A172 (cell line): ENCODE measurements around the gene ARHGDIG. TPM values are rescaled to one million over a fixed set of nuclear protein-coding genes. Genes with fewer than 3 reads are reported as not detected.
"Not testable (repeated sequence)": the region's sequence is repeated elsewhere in the genome, so short reads cannot be mapped to it uniquely, and the experiment has no call there.

Experiments
- DNase-seq: peaks from one replicate; pipeline ENCODE4 v3.0.0-alpha.2; 2015; ENCODE audit warnings: low spot score
- total RNA-seq: library from RNA; depleted of rRNA; stranded (reverse); fragments of >200 nt; shearing (Covaris generic); gene quantifications from 2 replicates; pipeline ENCODE4 v1.2.3, GENCODE V29; 2014; rRNA removed

The ARHGDIG gene
- total RNA-seq = 1.1 and 4.0 TPM in 2 replicates

DNA sequence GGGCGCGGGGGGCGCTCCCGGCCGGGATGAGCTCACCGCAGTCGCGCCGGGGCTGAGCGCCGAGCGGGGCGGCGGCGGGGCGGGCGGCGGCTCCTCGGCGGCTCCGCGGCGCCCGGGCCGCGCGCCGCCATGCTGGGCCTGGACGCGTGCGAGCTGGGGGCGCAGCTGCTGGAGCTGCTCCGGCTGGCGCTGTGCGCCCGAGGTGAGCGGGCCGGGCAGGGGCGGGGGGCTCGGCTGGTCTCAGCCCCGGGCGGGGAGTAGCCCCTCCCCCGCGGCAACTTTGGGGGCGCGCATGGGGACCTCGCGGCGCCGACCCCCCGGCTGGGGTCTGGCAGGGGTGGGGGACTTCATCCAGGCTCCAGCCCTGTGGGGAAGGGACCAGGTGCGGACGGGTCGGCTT is at the start of gene ARHGDIG:
TSS of gene ARHGDIG (plus strand) at position 40 of the 400 bp plus-strand sequence. CDS start at position 130, 90 bp downstream.
- no peak for DNase-seq

- no peak for DNase-seq
Observed at GRCh38 chr16:230949-231348, 49.4 kb upstream of the ARHGDIG start.

- peak; percentile 87 for DNase-seq
Observed at GRCh38 chr16:234468-235305, 45.7 kb upstream of the ARHGDIG start, which contains the start of gene FAM234A. Gene FAM234A (plus strand): TSS chr16:234821. CDS start chr16:254414, 19,593 bp downstream.

DNA sequence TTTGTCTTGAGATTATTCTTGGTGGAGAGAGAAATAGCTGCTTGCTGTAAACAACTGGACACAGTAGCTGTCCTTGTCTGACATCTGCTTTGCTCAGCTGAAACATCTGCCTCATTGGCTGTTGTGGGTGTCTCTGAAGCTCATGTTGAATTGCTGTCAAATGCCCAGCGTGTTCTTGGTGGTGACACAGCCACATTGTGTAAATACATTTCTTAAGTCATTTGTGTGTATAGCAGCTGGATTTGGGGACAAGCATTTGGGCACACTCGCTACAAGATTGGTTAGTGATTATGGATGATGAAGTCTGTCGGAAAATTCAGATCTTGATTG is 40.5 kb upstream of the ARHGDIG start:
- DNase-seq = no peak

GRCh38 chr16:240559-240958 is 39.8 kb upstream of the ARHGDIG start:
- DNase-seq = no peak

DNA sequence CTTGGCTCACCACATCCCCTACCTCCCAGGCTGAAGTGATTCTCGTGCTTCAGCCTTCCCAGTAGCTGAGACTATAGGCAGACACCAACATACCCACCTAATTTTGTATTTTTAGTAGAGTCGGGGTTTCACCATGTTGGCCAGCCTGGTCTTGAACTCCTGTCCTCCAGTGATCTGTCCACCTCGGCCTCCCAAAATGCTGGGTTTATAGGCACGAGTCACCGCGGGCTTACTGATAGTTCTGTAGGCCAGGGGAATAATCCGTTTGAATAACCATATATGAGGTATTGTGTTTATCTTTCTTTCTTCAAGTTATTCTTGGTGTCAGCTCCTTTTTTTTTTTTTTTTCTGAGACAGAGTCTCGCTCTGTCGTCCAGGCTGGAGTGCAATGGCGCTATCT is 38.1 kb upstream of the ARHGDIG start:
- DNase-seq = no peak

DNA sequence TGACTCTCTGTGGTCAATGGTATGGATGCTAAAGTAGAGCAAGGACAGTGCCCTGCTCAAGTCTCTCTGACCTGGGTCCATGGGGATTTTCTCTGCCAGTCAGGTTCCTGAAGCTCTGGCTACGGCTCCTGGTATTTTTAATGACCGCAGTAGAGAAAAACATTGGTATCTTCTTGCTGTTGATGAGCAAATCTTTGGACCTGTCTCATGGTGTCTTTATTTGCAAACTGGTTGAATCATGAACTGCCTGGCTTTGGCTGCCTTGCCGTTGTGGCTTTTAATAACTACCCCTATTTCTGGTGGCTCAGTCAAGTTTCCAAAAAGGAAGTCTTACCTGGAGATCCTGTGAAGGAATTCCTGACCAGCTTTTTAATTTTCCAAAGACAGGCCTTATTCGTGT is 37.0 kb upstream of the ARHGDIG start:
- no peak for DNase-seq

- no peak for DNase-seq
Observed at GRCh38 chr16:245105-245504, 35.3 kb upstream of the ARHGDIG start.

DNA sequence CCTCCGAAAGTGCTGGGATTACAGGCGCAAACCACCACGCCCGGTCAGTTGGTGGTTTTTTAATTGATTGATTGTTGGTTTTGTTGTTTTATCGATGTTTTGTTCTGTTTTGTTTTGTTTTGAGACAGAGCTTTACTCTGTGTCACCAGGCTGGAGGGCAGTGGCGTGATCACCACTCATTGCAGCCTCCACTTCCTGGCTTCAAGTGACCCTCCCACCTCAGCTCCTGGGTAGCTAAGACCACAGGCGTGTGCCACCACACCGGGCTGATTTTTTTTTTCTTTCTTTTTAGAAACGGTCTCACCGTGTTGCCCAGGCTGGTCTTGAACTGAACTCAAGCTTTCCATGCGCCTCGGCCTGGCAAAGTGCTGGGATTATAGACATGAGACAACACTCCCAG is 33.4 kb upstream of the ARHGDIG start:
- no peak for DNase-seq

DNA sequence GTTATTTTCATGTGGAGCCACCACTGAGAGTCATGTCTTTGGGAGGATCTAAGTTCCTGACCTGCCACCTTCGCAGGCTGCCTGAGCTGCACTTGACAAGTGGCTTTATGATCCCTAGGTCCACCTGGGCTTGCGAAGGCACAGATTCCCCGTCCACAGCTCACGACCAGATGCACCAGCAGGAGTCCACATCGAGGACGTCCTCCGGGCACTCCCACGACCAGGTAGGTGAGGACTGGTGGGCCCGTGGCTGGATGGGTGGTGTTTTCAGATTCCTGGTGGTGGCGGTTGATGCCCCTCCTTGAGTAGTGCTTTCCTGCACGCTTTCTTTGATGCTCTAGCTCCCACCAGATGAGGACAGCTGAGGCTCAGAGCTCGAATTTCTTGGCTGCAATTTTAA is 31.0 kb upstream of the ARHGDIG start:
- no peak for DNase-seq

DNA sequence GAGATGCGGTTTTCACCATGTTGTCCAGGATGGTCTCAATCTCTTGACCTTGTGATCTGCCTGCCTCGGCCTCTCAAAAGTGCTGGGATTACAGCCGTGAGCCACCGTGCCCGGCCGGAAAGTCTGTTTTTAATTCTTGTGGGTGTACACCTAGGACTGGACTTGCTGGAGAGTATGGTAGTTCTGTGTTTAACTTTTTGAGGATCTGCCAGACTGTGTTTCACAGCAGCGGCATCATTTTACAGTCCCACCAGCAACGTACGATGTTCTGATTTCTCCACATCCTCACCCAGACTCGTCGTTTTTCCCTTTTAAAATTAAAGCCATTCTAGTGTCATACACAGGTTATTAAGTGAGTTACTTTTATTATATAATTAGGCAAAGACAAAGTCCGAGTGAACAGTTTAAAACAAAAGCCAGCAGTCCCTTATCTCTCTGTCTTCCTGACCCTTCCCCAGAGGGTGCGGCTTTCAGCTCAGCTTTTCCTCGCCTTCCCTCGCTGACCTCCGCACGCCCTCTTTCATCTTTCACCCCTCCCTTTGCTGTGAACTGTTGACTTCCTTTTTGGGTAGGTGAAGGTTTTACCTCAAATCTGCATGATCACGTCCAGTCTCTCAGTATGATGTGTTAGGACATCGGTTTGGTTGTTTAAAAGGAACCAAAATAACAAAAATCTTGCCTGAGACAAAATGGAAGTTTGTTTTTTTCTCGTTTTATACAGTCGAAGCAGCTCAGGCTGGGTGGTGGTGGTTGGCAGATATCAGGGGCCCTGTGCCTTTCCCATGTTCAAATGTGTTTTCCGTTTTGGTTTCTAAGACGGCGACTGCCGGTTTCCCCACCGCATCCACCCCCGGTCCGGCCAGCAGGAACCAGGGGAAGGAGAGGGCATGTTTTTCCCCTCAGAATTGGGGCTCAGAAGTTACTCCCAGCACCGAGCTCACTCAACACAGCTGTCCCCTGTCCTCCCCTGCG is 27.7 kb upstream of the ARHGDIG start:
- no peak for DNase-seq

DNA sequence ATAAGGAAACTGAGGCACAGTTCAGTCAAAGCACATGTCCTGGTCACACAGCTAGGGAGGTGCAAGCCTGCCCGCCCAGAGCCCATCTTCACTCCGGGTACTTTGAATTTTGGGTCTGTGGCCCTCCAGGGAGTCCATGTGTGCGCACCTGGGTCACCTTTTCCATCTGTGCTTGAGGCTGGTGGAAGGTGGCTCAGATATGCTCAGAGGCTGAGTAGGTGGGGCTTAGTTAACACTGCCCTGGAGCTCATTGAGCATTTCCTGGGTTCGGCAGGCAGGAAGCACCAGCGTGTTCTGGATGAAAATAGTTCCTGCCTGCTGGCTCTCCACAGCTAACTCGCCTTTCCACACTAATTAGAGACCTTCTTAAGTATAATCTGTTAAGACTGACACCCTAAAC is 26.6 kb upstream of the ARHGDIG start:
- no peak for DNase-seq

GRCh38 chr16:254461-254860 is 25.9 kb upstream of the ARHGDIG start:
- no peak for DNase-seq

DNA sequence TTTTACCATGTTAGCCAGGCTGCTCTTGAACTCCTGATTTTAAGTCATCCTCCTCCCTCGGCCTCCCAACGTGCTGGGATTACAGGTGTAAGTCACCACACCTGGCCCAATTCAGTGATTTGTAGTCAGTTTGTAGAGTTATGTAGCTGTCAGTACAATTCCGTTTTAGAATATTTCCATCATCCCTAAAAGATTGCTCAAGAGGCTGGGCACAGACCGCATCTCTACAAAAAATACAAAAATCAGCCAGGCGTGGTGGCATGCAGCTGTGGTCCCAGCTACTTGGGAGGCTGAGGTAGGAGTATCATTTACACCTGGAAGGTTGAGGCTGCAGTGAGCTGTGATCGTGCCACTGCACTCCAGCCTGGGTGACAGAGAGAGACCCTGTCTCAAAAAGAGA is 25.2 kb upstream of the ARHGDIG start:
- DNase-seq = no peak

DNA sequence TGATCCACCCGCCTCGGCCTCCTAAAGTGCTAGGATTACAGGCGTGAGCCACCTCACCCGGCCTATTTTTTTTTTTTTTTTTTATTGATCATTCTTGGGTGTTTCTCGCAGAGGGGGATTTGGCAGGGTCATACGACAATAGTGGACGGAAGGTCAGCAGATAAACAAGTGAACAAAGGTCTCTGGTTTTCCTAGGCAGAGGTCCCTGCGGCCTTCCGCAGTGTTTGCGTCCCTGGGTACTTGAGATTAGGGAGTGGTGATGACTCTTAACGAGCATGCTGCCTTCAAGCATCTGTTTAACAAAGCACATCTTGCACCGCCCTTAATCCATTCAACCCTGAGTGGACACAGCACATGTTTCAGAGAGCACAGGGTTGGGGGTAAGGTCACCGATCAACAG is 22.3 kb upstream of the ARHGDIG start:
- DNase-seq = not testable (repeated sequence)

DNA sequence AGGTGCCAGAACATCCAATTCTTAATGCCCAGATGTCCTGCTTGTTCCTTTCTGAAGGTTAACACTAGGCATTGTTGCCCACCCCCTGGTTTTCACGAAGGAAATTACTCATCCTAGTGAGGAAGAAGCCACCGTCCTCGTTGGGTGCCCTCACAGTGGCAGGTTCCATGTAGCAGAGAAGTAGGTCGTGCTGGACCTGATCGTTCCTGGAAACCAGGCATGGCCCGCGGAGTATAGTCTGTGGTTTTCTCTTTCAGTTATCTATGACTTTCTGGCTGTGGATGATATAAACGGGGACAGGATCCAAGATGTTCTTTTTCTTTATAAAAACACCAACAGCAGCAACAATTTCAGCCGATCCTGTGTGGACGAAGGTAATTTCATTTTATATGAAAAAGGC is 21.2 kb upstream of the ARHGDIG start:
- DNase-seq = no peak

GRCh38 chr16:259814-260253 is 20.6 kb upstream of the ARHGDIG start:
- no peak for DNase-seq

DNA sequence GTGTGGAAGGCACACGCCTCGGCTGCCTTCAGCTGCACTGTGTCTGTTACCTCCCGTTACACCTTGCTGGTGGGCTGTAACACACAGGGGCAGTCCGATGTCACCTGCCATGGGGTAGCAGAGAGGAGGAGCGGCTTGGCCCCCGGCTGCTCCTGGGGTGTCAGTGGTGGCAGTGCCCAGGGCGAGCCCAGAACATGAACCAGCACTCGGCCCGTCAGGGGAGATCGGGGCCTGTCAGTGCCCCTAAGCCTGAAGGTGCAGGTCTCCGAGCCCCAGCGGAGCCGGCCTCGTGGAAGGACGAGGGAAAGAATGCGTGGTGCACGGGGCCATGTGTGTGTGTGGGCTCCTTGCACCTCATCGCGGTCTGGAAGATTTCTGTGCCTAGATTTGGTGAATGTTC is 20.1 kb upstream of the ARHGDIG start:
- no peak for DNase-seq

DNA sequence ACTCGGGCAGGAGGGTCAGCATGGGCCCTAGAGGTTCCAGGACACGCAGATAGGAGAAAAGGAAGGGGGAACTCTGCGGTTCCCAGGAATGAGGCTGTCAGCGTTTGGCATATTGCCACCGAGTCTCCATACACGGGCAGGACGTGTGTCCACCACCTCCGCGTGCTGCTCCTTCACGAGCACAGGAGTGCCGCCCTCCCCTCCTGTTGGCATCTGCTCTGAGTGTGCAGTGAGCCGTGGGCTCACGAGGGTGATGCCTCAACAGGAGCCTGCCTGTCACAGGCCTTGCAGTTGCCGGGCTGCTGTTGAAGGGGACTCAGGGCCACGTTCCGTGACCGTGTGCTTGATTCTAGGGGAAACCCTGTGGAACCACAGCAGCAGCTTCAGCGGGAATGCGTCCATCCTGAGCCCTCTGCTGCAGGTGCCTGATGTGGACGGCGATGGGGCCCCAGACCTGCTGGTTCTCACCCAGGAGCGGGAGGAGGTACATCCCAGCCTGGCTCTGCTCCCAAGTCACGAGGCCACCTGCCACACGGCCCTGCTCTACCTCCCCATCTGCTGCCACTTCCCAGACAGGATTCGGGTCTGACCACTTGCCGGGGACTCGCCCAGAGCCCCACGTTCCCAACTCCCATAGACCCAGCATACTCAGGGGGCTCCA is 19.2 kb upstream of the ARHGDIG start:
- no peak for DNase-seq

DNA sequence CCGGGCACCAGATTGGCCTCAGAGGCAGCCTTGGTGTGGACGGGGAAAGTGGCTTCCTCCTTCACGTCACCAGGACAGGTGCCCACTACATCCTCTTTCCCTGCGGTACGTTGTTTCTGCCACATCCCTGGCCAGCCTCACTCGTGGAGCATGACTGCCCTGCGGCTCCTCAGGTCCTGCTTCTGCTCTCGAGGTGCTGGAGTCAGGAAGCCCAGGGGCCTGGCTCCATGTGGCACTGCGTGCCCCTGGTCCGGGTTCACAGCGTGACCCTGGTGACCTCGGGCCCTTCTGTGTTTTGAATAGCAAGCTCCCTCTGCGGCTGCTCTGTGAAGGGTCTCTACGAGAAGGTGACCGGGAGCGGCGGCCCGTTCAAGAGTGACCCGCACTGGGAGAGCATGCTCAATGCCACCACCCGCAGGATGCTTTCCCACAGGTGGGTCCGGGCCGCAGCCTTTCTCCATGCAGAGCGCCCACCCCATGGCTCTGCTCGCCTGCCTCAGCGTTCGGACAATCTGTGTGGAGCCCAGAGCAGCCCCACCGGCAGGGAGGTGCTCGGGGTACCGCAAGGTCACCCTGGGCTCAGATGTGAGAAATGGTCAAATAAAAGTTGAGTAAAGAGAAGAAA is 18.2 kb upstream of the ARHGDIG start:
- no peak for DNase-seq

DNA sequence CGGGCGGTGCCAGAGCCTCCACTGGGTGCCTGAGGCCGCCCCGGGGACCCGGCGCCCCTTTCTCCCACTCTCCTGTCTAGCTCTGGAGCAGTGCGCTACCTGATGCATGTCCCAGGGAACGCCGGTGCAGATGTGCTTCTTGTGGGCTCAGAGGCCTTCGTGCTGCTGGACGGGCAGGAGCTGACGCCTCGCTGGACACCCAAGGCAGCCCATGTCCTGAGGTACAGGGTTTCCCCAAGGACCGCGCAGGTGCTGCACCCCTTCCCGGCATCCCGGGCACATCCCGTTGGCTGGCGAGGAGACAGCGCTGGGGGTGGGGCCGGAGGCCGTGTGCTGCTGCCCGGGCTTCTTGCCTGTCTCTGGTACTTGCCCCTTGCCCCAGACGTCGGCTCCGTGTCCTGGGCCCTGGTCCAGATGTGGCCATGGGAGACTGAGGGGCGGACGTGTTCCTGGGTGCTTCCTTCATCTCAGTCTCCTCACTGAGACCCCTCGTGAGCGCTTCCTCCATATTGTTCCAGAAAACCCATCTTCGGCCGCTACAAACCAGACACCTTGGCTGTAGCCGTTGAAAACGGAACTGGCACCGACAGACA is 17.1 kb upstream of the ARHGDIG start:
- DNase-seq = no peak
